HUES6 (cell line): ENCODE results near the gene RALGPS1.

Source experiments
- H3K27ac ChIP-seq: 2 replicates; pipeline ENCODE4 v1.7.0; 2013; ENCODE audit warnings: low read depth, mild to moderate bottlenecking, low read length, inconsistent platforms
- H3K27me3 ChIP-seq: 2 replicates; pipeline ENCODE4 v1.6.1; 2013; ENCODE audit warnings: low read length; ENCODE audit not compliant: control insufficient read depth, insufficient read depth
- H3K36me3 ChIP-seq: 2 replicates; pipeline ENCODE4 v1.6.1; 2013; ENCODE audit warnings: low read length; ENCODE audit not compliant: control insufficient read depth, insufficient read depth
- H3K4me1 ChIP-seq: 2 replicates; pipeline ENCODE4 v1.6.1; 2013; ENCODE audit warnings: low read length; ENCODE audit not compliant: control insufficient read depth, insufficient read depth
- H3K4me3 ChIP-seq: 2 replicates; pipeline ENCODE4 v1.5.1; 2013; ENCODE audit warnings: low read depth, low read length
- H3K9ac ChIP-seq: one replicate; pipeline ENCODE4 v1.6.1; 2013; ENCODE audit warnings: mild to moderate bottlenecking, low read length
- H3K9me3 ChIP-seq: 2 replicates; pipeline ENCODE4 v1.6.1; 2013; ENCODE audit warnings: low read depth, low read length; ENCODE audit not compliant: control insufficient read depth, insufficient read depth

The RALGPS1 gene, protein sequence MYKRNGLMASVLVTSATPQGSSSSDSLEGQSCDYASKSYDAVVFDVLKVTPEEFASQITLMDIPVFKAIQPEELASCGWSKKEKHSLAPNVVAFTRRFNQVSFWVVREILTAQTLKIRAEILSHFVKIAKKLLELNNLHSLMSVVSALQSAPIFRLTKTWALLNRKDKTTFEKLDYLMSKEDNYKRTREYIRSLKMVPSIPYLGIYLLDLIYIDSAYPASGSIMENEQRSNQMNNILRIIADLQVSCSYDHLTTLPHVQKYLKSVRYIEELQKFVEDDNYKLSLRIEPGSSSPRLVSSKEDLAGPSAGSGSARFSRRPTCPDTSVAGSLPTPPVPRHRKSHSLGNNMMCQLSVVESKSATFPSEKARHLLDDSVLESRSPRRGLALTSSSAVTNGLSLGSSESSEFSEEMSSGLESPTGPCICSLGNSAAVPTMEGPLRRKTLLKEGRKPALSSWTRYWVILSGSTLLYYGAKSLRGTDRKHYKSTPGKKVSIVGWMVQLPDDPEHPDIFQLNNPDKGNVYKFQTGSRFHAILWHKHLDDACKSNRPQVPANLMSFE

DNA sequence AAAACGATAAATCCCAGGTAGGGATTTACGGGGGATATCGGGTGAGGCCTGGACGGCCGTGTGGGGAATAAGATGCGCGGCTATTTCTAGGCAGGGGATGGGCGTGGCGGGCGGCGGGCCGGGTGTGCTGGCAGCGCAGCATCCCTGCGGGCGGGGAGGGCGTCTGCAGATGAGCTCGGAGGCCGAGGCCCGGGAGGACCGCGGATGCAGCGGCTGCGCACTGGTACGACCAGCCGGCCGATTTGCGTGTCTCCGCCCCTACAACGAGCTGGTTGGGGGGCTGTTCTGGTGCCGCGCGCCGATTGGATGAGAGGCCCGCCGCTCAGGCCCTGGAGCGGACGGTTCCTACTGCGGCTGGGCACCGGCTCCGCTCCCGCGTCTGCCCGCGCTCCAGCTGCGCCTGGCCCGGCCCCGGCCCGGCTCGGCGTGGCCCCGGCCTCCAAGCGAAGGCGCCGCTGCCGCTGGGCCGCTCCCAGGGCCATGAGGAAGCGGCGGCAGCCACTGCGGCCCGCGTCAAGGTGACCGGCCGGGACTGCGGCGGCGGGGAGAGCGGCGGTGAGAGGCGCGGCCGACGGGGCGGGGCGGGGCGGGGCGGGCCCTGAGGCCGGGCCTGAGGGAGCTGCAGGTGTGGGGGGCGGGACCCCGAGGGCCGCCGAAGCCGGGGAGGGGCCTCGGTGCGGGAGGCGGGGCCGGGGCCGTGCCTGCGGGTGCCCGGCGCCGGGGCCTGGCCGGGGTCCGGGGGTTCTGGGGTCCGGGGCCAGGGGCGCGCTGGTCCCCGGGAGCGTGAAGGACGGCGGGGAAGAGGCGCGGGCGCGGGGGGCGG lies at the start of gene RALGPS1:
TSS of gene RALGPS1 (plus strand) at position 325 of the 823 bp plus-strand sequence. CDS start 47,508 bp downstream, outside the sequence.
- Histone ChIP-seq H3K9ac (no peak within 1 kb of the TSS), H3K27ac (no peak within 1 kb of the TSS)

DNA sequence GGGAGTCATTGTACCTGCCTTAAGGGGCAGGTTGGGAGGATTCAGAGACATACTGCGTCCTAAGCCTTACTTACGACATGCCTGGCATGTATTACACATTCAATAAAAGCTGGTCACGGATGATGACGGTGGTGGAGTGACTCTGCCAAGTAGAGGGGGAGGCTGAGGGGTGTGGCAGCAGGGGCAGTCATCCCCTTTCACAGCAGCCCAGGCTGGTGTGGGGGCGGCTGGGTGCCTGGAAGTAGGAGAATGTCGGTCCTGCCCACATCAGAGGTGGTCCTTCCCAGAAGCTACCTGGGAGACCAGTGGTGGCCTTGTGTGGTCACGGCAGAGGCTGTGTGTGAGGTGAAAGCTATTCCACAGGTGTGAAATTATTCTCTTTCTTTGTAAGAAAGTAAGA lies 45.2 kb upstream of the RALGPS1 start:
- Histone ChIP-seq H3K27ac (no peak overlapping the region), H3K9ac (no peak overlapping the region)

More for the DNA sequence above, at the start of gene RALGPS1:
- Histone ChIP-seq H3K4me1 (peaks cover 17% of the 10 kb centered on the region), H3K27me3 (peaks cover 40% of the 10 kb centered on the region), H3K36me3 (no peaks in the 10 kb centered on the region), H3K9me3 (no peaks in the 10 kb centered on the region), H3K4me3 (peak within 1 kb of the TSS; percentile 74)

DNA sequence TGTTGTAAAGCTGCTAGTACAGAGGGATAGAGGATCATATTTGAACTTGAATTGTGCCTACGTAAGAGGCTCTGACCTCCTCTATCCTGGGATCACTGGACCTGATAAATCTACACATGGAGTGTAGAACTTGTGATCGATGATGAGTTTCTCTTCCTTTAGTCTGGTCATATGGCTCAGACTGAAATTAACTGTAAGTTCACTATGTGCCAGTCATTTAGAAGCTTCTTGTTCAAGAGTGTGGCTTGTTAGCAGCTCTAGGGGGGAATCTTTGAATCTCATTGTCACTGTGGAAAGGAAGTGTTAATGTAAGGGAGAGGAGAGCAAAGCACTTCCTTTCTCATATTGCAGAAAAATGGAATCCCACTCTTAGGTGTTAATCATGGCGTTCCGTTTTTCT lies 42.1 kb upstream of the RALGPS1 start:
- no peaks in the 10 kb centered on the region for H3K27me3 ChIP-seq
- H3K9me3 ChIP-seq: no peaks in the 10 kb centered on the region
- H3K36me3 ChIP-seq: no peaks in the 10 kb centered on the region
- H3K4me3 ChIP-seq: no peak overlapping the region
- H3K27ac ChIP-seq: no peak overlapping the region
- peaks cover 9% of the 10 kb centered on the region; the same call in 1 of the 2 replicates for H3K4me1 ChIP-seq
- H3K9ac ChIP-seq: no peak overlapping the region

More for the DNA sequence above, 45.2 kb upstream of the RALGPS1 start:
- H3K4me3 ChIP-seq: no peak overlapping the region
- H3K9me3 ChIP-seq: no peaks in the 10 kb centered on the region
- peaks cover 12% of the 10 kb centered on the region; the same call in 1 of the 2 replicates for H3K36me3 ChIP-seq
- peaks cover 9% of the 10 kb centered on the region; the same call in 1 of the 2 replicates for H3K4me1 ChIP-seq
- no peaks in the 10 kb centered on the region for H3K27me3 ChIP-seq

DNA sequence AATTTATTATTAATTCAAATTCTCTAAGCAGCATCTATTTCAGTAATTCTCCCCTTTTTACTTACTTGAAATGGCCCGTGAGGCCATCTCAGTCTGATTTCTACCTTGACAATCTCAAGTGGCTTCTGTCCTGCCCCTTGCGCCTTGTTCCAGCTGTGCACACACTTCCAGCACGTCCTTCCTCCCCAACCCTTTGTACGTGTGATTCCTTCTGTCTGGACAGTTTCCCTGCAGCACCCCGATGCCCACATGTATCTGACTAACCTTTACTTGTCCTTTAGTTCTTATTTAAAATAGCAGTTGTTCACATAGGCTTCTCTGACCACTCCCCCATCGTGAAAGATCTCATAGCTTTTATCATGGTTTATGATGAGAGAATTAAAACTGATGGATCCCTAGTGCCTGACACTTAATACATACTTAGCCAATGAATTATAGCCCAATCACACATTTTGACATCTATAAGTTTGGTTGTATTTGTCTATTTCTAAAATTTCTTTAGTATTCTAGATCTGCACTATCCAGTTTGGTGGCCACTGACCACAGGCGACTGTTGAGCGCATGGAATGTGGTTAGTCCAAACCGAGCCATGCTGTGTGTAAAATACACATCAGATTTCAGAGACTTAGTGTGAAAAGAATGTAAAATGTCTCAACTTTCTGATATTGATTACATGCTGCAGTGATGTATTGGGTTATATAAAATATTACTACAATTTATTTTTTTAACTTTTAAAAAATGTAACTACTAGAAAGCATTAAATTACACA lies 39.9 kb upstream of the RALGPS1 start:
- H3K27ac ChIP-seq: no peak overlapping the region

GRCh38 chr9:126875756-126876510 lies 38.6 kb upstream of the RALGPS1 start:
- Histone ChIP-seq H3K4me3 (no peak overlapping the region), H3K36me3 (peaks cover 20% of the 10 kb centered on the region), H3K9me3 (no peaks in the 10 kb centered on the region), H3K4me1 (no peaks in the 10 kb centered on the region), H3K9ac (no peak overlapping the region), H3K27me3 (no peaks in the 10 kb centered on the region), H3K27ac (no peak overlapping the region)

More for the DNA sequence above, 39.9 kb upstream of the RALGPS1 start:
- Histone ChIP-seq H3K27me3 (no peaks in the 10 kb centered on the region), H3K4me1 (no peaks in the 10 kb centered on the region), H3K9me3 (no peaks in the 10 kb centered on the region), H3K36me3 (peaks cover 8% of the 10 kb centered on the region), H3K9ac (no peak overlapping the region), H3K4me3 (no peak overlapping the region)

DNA sequence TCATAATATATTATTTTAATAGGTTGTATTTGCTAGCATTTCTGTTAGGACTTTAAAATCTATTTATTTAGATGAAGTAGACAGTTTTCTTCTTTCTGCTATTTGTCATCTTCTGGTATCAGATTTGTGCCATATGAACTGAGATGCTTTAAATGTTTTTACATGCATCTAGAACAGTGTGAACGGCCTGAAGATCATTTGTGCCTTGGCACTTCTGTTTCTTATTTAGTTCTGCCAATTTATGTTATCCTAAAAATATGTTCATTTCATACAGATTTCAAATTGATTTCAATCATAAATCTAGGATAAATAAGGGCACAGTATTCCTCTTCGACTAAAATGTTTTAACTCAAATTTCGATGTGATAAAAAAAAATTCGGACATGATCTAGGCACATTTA lies 38.1 kb upstream of the RALGPS1 start:
- H3K27me3 ChIP-seq: no peaks in the 10 kb centered on the region
- no peaks in the 10 kb centered on the region for H3K4me1 ChIP-seq
- H3K27ac ChIP-seq: no peak overlapping the region
- no peak overlapping the region for H3K4me3 ChIP-seq
- H3K36me3 ChIP-seq: peaks cover 22% of the 10 kb centered on the region
- no peaks in the 10 kb centered on the region for H3K9me3 ChIP-seq
- no peak overlapping the region for H3K9ac ChIP-seq

GRCh38 chr9:126877418-126877817 lies 37.2 kb upstream of the RALGPS1 start:
- Histone ChIP-seq H3K4me3 (no peak overlapping the region), H3K9me3 (no peaks in the 10 kb centered on the region), H3K27ac (no peak overlapping the region), H3K4me1 (no peaks in the 10 kb centered on the region), H3K36me3 (peaks cover 22% of the 10 kb centered on the region), H3K9ac (no peak overlapping the region), H3K27me3 (no peaks in the 10 kb centered on the region)

DNA sequence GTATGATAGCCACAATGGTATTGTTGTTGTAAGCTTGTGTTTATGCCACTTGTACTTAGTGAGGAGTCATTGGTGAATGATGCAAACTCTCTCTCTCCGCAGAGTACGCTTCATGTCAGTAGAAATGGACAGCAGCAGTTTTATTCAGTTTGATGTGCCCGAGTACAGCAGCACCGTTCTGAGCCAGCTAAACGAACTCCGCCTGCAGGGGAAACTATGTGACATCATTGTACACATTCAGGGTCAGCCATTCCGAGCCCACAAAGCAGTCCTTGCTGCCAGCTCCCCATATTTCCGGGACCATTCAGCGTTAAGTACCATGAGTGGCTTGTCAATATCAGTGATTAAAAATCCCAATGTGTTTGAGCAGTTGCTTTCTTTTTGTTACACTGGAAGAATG lies 35.3 kb upstream of the RALGPS1 start:
- Histone ChIP-seq H3K9ac (no peak overlapping the region), H3K9me3 (no peaks in the 10 kb centered on the region), H3K27me3 (no peaks in the 10 kb centered on the region), H3K27ac (no peak overlapping the region), H3K4me3 (no peak overlapping the region), H3K4me1 (no peaks in the 10 kb centered on the region), H3K36me3 (peaks cover 28% of the 10 kb centered on the region)

GRCh38 chr9:126880226-126880946 lies 34.2 kb upstream of the RALGPS1 start:
- Histone ChIP-seq H3K9ac (no peak overlapping the region), H3K36me3 (peaks cover 28% of the 10 kb centered on the region), H3K4me3 (no peak overlapping the region), H3K4me1 (no peaks in the 10 kb centered on the region), H3K27me3 (no peaks in the 10 kb centered on the region), H3K9me3 (no peaks in the 10 kb centered on the region), H3K27ac (no peak overlapping the region)
